Breast epithelium (tissue), 4 donors: ENCODE data around the gene MT1HL1. TPM values are rescaled to one million over a fixed set of nuclear protein-coding genes. Genes with fewer than 3 reads are reported as not detected.

Experiments used
- DNase-seq, 2 donors: peaks; one replicate each; pipeline ENCODE4 v3.0.0-alpha.2; 2019; ENCODE audit warnings: low spot score in 2 of 2
- H3K27ac ChIP-seq, 2 donors: fragments of 200-600 bp; sonication (generic) in 1 of 2; one replicate each; pipeline ENCODE4 v1.5.1; 2016 to 2019; ENCODE audit warnings: mild to moderate bottlenecking in 1 of 2
- H3K27me3 ChIP-seq, 2 donors: fragments of 200-600 bp; sonication (generic) in 1 of 2; one replicate each; pipeline versions ENCODE4 v1.5.1 to v1.6.0; 2017 to 2019; ENCODE audit warnings: control low read depth in 1 of 2, mild to moderate bottlenecking in 1 of 2
- H3K36me3 ChIP-seq: fragments of 200-600 bp; one replicate; pipeline ENCODE4 v1.5.1; 2019
- H3K4me1 ChIP-seq, 2 donors: fragments of 200-600 bp; sonication (generic); one replicate each; pipeline ENCODE4 v1.5.1; 2016 to 2019; ENCODE audit warnings: control low read depth in 1 of 2
- H3K4me3 ChIP-seq, 3 donors: fragments of 200-600 bp; sonication (generic); 1 replicate in 2 of 3; 2 replicates in 1 of 3; pipeline ENCODE4 v1.5.1; 2016 to 2019; ENCODE audit warnings: mild to moderate bottlenecking in 3 of 3, moderate library complexity in 2 of 3
- H3K9me3 ChIP-seq, 2 donors: fragments of 200-600 bp; sonication (generic) in 1 of 2; one replicate each; pipeline ENCODE4 v1.5.1; 2016 to 2019; ENCODE audit warnings: control low read depth in 1 of 2
- POLR2A ChIP-seq: fragments of 450-650 bp; IDR thresholded peaks from one replicate; pipeline ENCODE4 v1.6.1; 2016; ENCODE audit warnings: antibody characterized with exemption, mild to moderate bottlenecking, moderate library complexity
- POLR2AphosphoS5 ChIP-seq, 3 donors: sonication (generic); formaldehyde crosslinking; IDR thresholded peaks; one replicate each; pipeline ENCODE4 v1.6.1; 2017; ENCODE audit warnings: antibody characterized with exemption in 3 of 3
- intact Hi-C: fragments of 100-400 bp; cut with DNase I; formaldehyde crosslinking; loops from one replicate; pipeline ENCODE4 v1.15.1; 2023; ENCODE audit warnings: low total_unique reads
- total RNA-seq, 3 donors: library from RNA; depleted of rRNA; stranded (reverse); fragments of >200 nt; gene quantifications; one replicate each; pipeline ENCODE4 v1.1.0, GENCODE V29; 2016
- TF ChIP-seq, protein P1 (sequence below), 3 donors: fragments of 450-650 bp; IDR thresholded peaks; one replicate each; pipeline ENCODE4 v1.5.1; 2016 to 2017; ENCODE audit warnings: antibody characterized with exemption in 3 of 3, mild to moderate bottlenecking in 3 of 3, moderate library complexity in 3 of 3

Gene MT1HL1
- total RNA-seq, 3 donors from 2014 or later: not detected

DNA sequence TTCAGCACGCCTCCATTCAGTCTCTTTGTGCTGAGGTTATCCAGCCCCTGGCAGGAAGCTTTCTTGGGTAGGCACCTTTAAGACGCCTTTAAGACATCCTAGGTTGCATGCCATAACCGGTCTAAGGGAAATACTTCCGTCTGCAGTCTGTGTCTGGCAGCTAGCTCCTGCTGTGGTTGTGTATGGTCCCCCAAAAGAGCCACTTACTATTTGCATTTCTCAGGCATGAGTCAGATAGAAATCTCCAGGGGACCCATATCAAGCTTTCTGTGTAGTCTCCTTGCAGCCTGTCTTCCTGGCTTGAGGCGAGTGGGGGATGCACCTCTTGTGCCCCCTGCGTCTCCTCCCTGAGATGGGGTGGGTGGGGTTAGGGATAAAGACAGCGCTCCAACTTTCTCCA lies 27.8 kb upstream of the MT1HL1 start:
- Histone ChIP-seq H3K27ac (no peak overlapping the region), H3K4me3 (no peak overlapping the region), H3K4me1 (no peaks in the 10 kb centered on the region), H3K27me3 (peaks cover 0 to 7% of the 10 kb centered on the region in 2 donors), H3K9me3 (peaks cover 0 to 4% of the 10 kb centered on the region in 2 donors), H3K36me3 (no peaks in the 10 kb centered on the region)
- DNase-seq: no peak
- no peak for TF ChIP-seq POLR2A
- TF ChIP-seq, protein P1, sequence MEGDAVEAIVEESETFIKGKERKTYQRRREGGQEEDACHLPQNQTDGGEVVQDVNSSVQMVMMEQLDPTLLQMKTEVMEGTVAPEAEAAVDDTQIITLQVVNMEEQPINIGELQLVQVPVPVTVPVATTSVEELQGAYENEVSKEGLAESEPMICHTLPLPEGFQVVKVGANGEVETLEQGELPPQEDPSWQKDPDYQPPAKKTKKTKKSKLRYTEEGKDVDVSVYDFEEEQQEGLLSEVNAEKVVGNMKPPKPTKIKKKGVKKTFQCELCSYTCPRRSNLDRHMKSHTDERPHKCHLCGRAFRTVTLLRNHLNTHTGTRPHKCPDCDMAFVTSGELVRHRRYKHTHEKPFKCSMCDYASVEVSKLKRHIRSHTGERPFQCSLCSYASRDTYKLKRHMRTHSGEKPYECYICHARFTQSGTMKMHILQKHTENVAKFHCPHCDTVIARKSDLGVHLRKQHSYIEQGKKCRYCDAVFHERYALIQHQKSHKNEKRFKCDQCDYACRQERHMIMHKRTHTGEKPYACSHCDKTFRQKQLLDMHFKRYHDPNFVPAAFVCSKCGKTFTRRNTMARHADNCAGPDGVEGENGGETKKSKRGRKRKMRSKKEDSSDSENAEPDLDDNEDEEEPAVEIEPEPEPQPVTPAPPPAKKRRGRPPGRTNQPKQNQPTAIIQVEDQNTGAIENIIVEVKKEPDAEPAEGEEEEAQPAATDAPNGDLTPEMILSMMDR (IDR thresholded peaks at IDR 0.05): no peak
- no peak for TF ChIP-seq POLR2AphosphoS5 (IDR thresholded peaks at IDR 0.05)
- intact Hi-C loops: no loop called here

DNA sequence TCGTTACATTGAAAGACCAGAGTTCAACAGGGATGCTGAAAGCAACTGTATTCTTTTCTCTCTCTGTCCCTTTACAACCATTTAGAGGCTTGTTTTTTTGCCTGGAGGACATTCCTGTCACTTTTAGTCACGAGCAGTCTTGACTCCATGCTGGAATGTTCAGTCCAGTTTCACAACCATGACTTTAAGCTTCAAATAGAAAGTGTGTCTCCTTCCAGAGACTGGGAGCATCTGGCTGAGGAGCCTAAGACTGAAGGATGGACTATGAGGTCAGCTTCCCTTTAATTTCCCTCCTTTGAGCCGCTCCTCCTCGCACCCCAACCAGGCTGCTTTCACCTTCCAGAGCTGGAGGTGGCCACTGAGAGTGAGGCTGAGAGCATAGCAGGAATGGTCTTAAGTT lies 27.2 kb upstream of the MT1HL1 start:
- H3K27me3 ChIP-seq: peaks cover 0 to 7% of the 10 kb centered on the region in 2 donors
- intact Hi-C loops: no loop called here
- no peak overlapping the region for H3K4me3 ChIP-seq
- peaks cover 0 to 4% of the 10 kb centered on the region in 2 donors for H3K9me3 ChIP-seq
- H3K27ac ChIP-seq: no peak overlapping the region
- no peaks in the 10 kb centered on the region for H3K36me3 ChIP-seq
- H3K4me1 ChIP-seq: no peaks in the 10 kb centered on the region
- TF ChIP-seq POLR2A: no peak
- TF ChIP-seq, protein P1 (IDR thresholded peaks at IDR 0.05): no peak
- TF ChIP-seq POLR2AphosphoS5 (IDR thresholded peaks at IDR 0.05): no peak
- no peak for DNase-seq

DNA sequence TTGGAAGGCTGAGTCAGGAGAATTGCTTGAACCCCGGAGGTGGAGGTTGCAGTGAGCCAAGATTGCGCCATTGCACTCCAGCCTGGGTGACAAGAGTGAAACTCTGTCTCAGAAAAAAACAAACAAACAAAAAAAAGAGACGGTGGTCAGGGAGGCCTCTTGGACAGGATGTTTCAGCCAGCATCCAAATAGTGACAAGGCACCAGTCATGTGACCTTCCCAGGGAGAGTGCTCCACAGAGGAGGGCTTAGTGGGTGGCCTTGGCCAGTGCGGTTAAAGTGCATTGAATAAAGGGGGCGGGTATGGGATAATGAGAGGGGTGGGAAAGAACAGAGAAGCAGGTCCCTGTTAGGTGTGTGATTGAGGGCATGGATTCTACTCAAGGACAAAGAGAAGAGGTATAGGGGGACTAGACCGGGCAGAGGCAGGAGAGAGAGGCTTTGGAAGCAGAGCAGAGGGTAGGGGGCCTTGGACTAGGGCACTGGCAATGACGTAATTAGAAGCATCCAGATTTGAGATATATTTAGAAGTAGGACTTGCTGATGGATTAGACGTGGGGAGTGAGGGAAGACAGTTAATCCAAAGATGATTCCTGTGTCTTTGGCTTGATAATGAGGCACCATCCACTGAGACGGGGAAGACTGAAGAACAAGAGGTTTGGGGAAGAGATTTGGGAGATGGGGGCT lies 25.8 kb upstream of the MT1HL1 start:
- peaks cover 0 to 3% of the 10 kb centered on the region in 2 donors for H3K27me3 ChIP-seq
- DNase-seq: no peak
- TF ChIP-seq POLR2A (no peak), POLR2AphosphoS5 (IDR thresholded peaks at IDR 0.05) (no peak)
- TF ChIP-seq, protein P1 (IDR thresholded peaks at IDR 0.05): no peak
- H3K27ac ChIP-seq: no peak overlapping the region
- intact Hi-C loops: no loop called here
- H3K9me3 ChIP-seq: peaks cover 0 to 4% of the 10 kb centered on the region in 2 donors
- H3K4me1 ChIP-seq: no peaks in the 10 kb centered on the region
- no peaks in the 10 kb centered on the region for H3K36me3 ChIP-seq
- H3K4me3 ChIP-seq: no peak overlapping the region

DNA sequence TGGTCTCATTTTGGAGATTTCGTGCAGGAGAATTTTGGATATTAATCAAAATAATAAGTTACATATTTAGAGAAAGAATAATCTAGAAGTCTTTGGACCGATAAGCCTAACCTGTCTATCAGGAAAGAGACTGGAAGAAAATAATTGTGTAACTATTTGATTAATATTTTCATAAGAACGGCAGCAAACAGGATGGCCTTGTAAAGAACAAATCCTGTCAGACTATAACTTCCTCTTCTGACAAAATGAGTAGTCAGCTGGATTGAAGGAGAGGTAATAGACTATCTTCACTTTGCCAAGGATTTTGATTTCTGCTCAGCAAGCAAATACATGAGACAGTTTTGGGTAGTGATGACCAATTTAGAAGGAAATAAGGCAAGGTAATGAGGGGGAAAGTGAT lies 25.0 kb upstream of the MT1HL1 start:
- intact Hi-C loops: no loop called here
- Histone ChIP-seq H3K27ac (no peak overlapping the region), H3K36me3 (no peaks in the 10 kb centered on the region), H3K4me3 (no peak overlapping the region), H3K27me3 (peaks cover 0 to 3% of the 10 kb centered on the region in 2 donors), H3K9me3 (peaks cover 0 to 3% of the 10 kb centered on the region in 2 donors), H3K4me1 (no peaks in the 10 kb centered on the region)
- TF ChIP-seq POLR2AphosphoS5 (IDR thresholded peaks at IDR 0.05) (no peak), POLR2A (no peak)
- TF ChIP-seq, protein P1 (IDR thresholded peaks at IDR 0.05): no peak
- no peak for DNase-seq

DNA sequence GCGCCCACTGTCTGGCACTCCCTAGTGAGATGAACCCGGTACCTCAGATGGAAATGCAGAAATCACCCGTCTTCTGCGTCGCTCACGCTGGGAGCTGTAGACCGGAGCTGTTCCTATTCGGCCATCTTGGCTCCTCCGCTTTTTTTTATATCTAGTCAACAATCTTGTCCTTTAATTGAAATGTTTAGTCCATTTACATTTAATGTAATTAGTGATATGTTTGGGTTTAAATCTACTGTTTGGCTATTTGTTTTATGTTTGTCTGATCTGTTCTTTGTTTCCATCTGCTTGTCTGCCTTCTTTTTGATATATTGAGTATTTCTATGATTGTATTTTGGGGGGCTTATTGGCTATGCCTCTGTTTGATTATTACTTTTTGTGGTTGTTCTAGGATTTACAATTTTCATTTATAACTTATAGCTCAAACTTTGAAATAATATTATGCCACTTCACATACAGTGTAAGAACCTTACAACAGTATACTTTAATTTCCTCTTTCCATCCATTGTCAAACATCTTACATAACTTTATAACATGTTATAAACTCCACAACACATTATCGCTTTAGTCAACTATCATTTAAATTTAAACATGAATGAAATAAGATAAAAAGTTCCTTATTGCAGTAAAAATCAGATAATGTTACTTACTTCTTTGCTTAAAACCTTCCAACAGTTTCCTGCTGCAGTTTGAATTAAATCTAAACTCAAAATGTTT lies 21.3 kb upstream of the MT1HL1 start:
- DNase-seq: no peak
- TF ChIP-seq POLR2AphosphoS5 (IDR thresholded peaks at IDR 0.05) (no peak), POLR2A (no peak)
- TF ChIP-seq, protein P1 (IDR thresholded peaks at IDR 0.05): no peak
- no peaks in the 10 kb centered on the region for H3K4me1 ChIP-seq
- H3K4me3 ChIP-seq: no peak overlapping the region
- intact Hi-C loops: no loop called here
- no peaks in the 10 kb centered on the region for H3K36me3 ChIP-seq
- no peak overlapping the region for H3K27ac ChIP-seq
- H3K27me3 ChIP-seq: no peaks in the 10 kb centered on the region
- no peaks in the 10 kb centered on the region for H3K9me3 ChIP-seq
